ENCODE results near the gene WDR49. TPM values are rescaled to one million over a fixed set of nuclear protein-coding genes. Genes with fewer than 3 reads are reported as not detected.

Gene WDR49
- total RNA-seq, 1 donor from 2014 or later = 0.84 TPM

DNA sequence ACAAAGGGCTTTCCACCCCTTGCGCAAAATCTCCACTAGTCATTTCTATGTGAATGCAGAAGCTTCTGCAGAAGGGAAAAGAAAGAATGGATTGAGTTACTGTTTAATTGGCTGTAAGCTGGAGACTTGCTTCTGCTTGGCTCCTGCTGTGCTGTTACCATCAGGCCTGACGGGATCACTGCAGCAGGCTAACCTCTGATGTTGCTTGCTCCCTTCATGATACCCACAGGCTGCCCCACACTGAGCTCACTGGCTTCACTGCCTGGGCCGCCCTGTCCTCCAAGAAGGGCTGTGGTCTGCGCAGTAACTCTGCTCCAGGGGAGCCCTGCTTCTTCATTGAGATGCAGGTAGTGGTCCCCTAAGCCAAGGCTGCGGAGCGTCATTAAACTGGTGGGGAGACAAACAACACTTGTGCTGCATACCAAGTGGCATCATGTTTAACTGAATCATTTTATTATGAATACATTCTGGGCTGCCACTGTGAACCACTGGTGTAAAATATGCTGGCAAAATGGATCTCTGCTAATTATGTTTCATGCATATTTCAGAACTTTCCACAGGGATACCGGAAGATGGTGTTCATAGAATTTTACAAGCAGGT is 78.6 kb downstream of the WDR49 start:
- no peak for FAIRE-seq
- Mint-ChIP-seq H3K27ac (ENCODE audit: unreplicated experiment) (no peak overlapping the region), H3K27me3 (ENCODE audit: low read depth, unreplicated experiment) (no peaks in the 10 kb centered on the region), H3K9me3 (ENCODE audit: unreplicated experiment) (no peaks in the 10 kb centered on the region), H3K36me3 (ENCODE audit: low read depth, unreplicated experiment) (no peaks in the 10 kb centered on the region), H3K4me3 (ENCODE audit: unreplicated experiment) (no peak overlapping the region), H3K4me1 (ENCODE audit: low read depth, unreplicated experiment) (no peaks in the 10 kb centered on the region)
- Histone ChIP-seq H2AFZ (ENCODE audit: low read depth, low read length) (no peak overlapping the region), H3K79me2 (ENCODE audit: insufficient read depth, low read length) (no peaks in the 10 kb centered on the region), H3K4me3 (ENCODE audit: insufficient read depth, low read depth, low read length) (no peak overlapping the region), H3K9me3 (ENCODE audit: insufficient read depth, low read depth, low read length) (no peaks in the 10 kb centered on the region), H3K27ac (ENCODE audit: low read depth, low read length) (no peak overlapping the region), H3K4me1 (ENCODE audit: insufficient read depth, low read length) (no peaks in the 10 kb centered on the region), H3K36me3 (ENCODE audit: insufficient read depth, low read length) (no peaks in the 10 kb centered on the region), H3K9ac (ENCODE audit: low read length) (no peak overlapping the region), H4K20me1 (ENCODE audit: insufficient read depth, low read length) (no peaks in the 10 kb centered on the region), H3K4me2 (ENCODE audit: low read length) (no peak overlapping the region), H3K27me3 (ENCODE audit: insufficient read depth, low read length) (no peaks in the 10 kb centered on the region)
- TF ChIP-seq EZH2 (IDR thresholded peaks at IDR 0.05; ENCODE audit: insufficient read depth, low read length) = no peak
- TF ChIP-seq, protein P1, sequence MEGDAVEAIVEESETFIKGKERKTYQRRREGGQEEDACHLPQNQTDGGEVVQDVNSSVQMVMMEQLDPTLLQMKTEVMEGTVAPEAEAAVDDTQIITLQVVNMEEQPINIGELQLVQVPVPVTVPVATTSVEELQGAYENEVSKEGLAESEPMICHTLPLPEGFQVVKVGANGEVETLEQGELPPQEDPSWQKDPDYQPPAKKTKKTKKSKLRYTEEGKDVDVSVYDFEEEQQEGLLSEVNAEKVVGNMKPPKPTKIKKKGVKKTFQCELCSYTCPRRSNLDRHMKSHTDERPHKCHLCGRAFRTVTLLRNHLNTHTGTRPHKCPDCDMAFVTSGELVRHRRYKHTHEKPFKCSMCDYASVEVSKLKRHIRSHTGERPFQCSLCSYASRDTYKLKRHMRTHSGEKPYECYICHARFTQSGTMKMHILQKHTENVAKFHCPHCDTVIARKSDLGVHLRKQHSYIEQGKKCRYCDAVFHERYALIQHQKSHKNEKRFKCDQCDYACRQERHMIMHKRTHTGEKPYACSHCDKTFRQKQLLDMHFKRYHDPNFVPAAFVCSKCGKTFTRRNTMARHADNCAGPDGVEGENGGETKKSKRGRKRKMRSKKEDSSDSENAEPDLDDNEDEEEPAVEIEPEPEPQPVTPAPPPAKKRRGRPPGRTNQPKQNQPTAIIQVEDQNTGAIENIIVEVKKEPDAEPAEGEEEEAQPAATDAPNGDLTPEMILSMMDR (IDR thresholded peaks at IDR 0.05; ENCODE audit: insufficient read depth, low read depth, low read length) = no peak
- no peak for DNase-seq (ENCODE audit: low read depth)

DNA sequence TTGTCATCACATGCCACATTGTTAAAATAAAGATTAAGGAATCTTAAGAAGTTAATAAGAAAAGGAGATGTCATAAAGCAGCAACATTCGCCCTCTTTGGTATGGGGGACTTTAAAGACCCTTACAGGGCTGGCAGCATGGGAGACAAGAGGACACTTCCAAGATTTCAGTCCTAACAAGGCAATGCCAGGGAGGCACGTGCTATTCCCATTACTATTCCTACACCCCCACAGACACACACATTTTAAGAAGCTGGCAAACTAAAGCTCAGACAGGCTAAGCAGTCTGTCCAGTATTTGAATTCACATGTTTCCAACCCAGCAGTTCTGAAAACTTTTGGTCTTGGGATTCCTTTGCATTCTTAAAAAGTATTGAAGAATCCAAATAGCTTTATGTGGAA is 80.8 kb downstream of the WDR49 start:
- Histone ChIP-seq H3K79me2 (ENCODE audit: insufficient read depth, low read length) (no peaks in the 10 kb centered on the region), H3K36me3 (ENCODE audit: insufficient read depth, low read length) (no peaks in the 10 kb centered on the region), H4K20me1 (ENCODE audit: insufficient read depth, low read length) (no peaks in the 10 kb centered on the region), H3K27me3 (ENCODE audit: insufficient read depth, low read length) (no peaks in the 10 kb centered on the region), H3K27ac (ENCODE audit: low read depth, low read length) (no peak overlapping the region), H3K4me1 (ENCODE audit: insufficient read depth, low read length) (no peaks in the 10 kb centered on the region), H3K4me3 (ENCODE audit: insufficient read depth, low read depth, low read length) (no peak overlapping the region), H3K4me2 (ENCODE audit: low read length) (no peak overlapping the region), H2AFZ (ENCODE audit: low read depth, low read length) (no peak overlapping the region), H3K9ac (ENCODE audit: low read length) (no peak overlapping the region), H3K9me3 (ENCODE audit: insufficient read depth, low read depth, low read length) (no peaks in the 10 kb centered on the region)
- Mint-ChIP-seq H3K36me3 (ENCODE audit: low read depth, unreplicated experiment) (no peaks in the 10 kb centered on the region), H3K9me3 (ENCODE audit: unreplicated experiment) (no peaks in the 10 kb centered on the region), H3K4me1 (ENCODE audit: low read depth, unreplicated experiment) (no peaks in the 10 kb centered on the region), H3K27me3 (ENCODE audit: low read depth, unreplicated experiment) (no peaks in the 10 kb centered on the region), H3K27ac (ENCODE audit: unreplicated experiment) (no peak overlapping the region), H3K4me3 (ENCODE audit: unreplicated experiment) (no peak overlapping the region)
- FAIRE-seq (no peak), DNase-seq (ENCODE audit: low read depth) (no peak)
- TF ChIP-seq EZH2 (IDR thresholded peaks at IDR 0.05; ENCODE audit: insufficient read depth, low read length) = no peak
- TF ChIP-seq, protein P1 (IDR thresholded peaks at IDR 0.05; ENCODE audit: insufficient read depth, low read depth, low read length) = no peak

DNA sequence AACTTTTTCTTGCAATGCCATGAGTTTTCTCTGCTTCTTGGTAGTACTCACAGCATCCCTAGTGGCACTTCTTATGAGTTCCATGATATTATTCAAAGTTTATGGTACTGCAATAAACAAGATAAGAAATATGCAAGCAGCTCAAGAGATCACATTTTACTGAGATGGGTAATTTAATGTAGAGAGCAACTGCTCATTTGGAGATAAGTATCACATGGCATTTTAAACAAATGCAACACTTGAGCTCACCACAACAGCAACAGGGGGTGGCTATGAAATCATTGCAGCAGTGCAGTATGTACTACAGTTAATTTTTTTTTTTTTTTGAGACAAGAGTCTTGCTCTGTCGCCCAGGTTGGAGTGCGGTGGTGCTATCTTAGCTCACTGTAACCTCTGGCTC is 85.1 kb downstream of the WDR49 start:
- Histone ChIP-seq H2AFZ (ENCODE audit: low read depth, low read length) (no peak overlapping the region), H3K27me3 (ENCODE audit: insufficient read depth, low read length) (no peaks in the 10 kb centered on the region), H3K9me3 (ENCODE audit: insufficient read depth, low read depth, low read length) (no peaks in the 10 kb centered on the region), H3K79me2 (ENCODE audit: insufficient read depth, low read length) (no peaks in the 10 kb centered on the region), H3K4me2 (ENCODE audit: low read length) (no peak overlapping the region), H3K4me3 (ENCODE audit: insufficient read depth, low read depth, low read length) (no peak overlapping the region), H3K4me1 (ENCODE audit: insufficient read depth, low read length) (no peaks in the 10 kb centered on the region), H3K27ac (ENCODE audit: low read depth, low read length) (no peak overlapping the region), H3K9ac (ENCODE audit: low read length) (no peak overlapping the region), H4K20me1 (ENCODE audit: insufficient read depth, low read length) (no peaks in the 10 kb centered on the region), H3K36me3 (ENCODE audit: insufficient read depth, low read length) (no peaks in the 10 kb centered on the region)
- H3K9me3 Mint-ChIP-seq (ENCODE audit: unreplicated experiment) = no peaks in the 10 kb centered on the region
- no peaks in the 10 kb centered on the region for H3K4me1 Mint-ChIP-seq (ENCODE audit: low read depth, unreplicated experiment)
- DNase-seq (ENCODE audit: low read depth) (no peak), FAIRE-seq (no peak)
- TF ChIP-seq EZH2 (IDR thresholded peaks at IDR 0.05; ENCODE audit: insufficient read depth, low read length) = no peak
- TF ChIP-seq, protein P1 (IDR thresholded peaks at IDR 0.05; ENCODE audit: insufficient read depth, low read depth, low read length) = no peak
- H3K4me3 Mint-ChIP-seq (ENCODE audit: unreplicated experiment) = no peak overlapping the region
- H3K27me3 Mint-ChIP-seq (ENCODE audit: low read depth, unreplicated experiment) = no peaks in the 10 kb centered on the region
- H3K36me3 Mint-ChIP-seq (ENCODE audit: low read depth, unreplicated experiment) = no peaks in the 10 kb centered on the region
- no peak overlapping the region for H3K27ac Mint-ChIP-seq (ENCODE audit: unreplicated experiment)

All from astrocyte (in vitro differentiated cells and primary cell).